ENCODE results near the gene CAMK2D. TPM values are rescaled to one million over a fixed set of nuclear protein-coding genes. Genes with fewer than 3 reads are reported as not detected.
A peak's percentile ranks its signal among the peaks of the same experiment; 100 is the strongest.

CAMK2D gene
- total RNA-seq, 6 experiments from 2014 or later: 83.7 to 102 (median 94.1) TPM

DNA sequence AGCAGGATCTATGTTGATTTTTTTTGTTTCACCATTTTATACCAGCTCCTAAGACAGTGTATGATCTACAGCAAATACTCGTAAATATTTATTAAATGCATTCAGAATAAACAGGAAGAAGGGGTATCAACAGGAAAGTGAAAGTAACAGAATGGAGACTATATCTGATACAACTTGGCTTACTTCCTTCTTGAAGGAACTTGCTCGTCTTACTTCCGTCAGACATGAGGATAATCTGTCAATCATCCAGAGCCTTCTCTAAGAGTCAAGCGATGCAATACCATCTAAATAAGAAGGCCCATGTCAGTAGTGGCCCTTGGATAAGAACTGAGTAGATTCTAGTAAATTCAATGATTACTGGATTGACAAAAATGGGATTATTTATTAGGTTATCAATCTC lies 84.2 kb downstream of the CAMK2D start:
- peaks cover 45% of the 10 kb centered on the region for H3K36me3 Mint-ChIP-seq (ENCODE audit: low read depth)
- no peak overlapping the region for H3K27ac Mint-ChIP-seq
- H3K4me3 Mint-ChIP-seq: no peak overlapping the region
- TF ChIP-seq, protein P1, sequence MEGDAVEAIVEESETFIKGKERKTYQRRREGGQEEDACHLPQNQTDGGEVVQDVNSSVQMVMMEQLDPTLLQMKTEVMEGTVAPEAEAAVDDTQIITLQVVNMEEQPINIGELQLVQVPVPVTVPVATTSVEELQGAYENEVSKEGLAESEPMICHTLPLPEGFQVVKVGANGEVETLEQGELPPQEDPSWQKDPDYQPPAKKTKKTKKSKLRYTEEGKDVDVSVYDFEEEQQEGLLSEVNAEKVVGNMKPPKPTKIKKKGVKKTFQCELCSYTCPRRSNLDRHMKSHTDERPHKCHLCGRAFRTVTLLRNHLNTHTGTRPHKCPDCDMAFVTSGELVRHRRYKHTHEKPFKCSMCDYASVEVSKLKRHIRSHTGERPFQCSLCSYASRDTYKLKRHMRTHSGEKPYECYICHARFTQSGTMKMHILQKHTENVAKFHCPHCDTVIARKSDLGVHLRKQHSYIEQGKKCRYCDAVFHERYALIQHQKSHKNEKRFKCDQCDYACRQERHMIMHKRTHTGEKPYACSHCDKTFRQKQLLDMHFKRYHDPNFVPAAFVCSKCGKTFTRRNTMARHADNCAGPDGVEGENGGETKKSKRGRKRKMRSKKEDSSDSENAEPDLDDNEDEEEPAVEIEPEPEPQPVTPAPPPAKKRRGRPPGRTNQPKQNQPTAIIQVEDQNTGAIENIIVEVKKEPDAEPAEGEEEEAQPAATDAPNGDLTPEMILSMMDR (IDR thresholded peaks at IDR 0.05): no peak
- peaks cover 88% of the 10 kb centered on the region for H3K4me1 Mint-ChIP-seq (ENCODE audit: low read depth)
- no peaks in the 10 kb centered on the region; the same call in 1 of the 2 replicates for H3K27me3 Mint-ChIP-seq (ENCODE audit: insufficient read depth)
- peaks cover 4% of the 10 kb centered on the region for H3K9me3 Mint-ChIP-seq
- no peak for DNase-seq

DNA sequence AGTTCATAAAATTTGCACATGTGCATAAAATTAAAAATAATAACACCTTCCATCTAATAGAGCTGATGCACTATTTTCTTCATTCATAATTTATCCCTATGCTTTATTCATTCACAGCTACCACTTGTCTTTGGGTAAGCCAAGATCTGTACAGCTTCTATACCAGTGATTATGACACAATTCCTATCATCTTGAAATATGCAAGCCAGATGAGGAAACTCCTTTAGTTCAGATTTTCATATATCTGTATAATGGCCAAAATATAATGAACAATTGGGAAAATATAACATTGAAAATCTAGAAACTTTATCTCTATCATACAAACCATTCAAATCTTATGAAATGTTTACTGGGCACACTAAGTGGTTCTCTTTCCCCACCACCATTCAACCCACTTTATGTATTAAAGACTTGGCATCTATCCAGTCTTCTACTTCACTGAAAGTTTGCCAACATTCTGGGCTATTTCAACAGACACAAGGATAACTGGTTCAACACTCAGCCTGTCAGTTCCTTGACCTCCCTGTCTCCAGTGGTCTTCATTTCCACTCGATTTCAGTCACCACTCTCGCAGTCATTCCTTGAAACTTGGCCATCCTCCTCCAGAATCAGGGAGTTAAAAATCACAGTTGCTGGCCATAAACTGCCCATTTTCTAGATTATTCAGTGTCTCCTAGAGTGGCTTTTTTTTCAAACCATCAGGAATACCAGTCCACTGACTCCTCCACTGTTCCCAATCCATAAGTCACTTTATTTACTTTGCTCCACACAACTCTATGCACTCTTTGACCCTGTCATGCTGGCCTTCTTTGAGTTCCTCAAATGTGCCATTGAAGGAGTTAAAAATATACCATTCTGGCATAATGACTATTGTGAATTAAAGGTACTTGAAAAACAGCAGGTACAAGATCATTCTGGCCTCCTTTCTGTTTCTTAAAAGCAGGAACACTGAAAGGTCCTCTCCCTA lies 85.5 kb downstream of the CAMK2D start:
- Mint-ChIP-seq H3K27me3 (ENCODE audit: insufficient read depth) (no peaks in the 10 kb centered on the region; the same call in 1 of the 2 replicates), H3K4me1 (ENCODE audit: low read depth) (peaks cover 75% of the 10 kb centered on the region), H3K27ac (peak overlapping the region; percentile 62), H3K4me3 (no peak overlapping the region), H3K36me3 (ENCODE audit: low read depth) (peaks cover 35% of the 10 kb centered on the region), H3K9me3 (no peaks in the 10 kb centered on the region; the same call in 1 of the 2 replicates)
- DNase-seq: no peak
- TF ChIP-seq, protein P1 (IDR thresholded peaks at IDR 0.05): no peak

DNA sequence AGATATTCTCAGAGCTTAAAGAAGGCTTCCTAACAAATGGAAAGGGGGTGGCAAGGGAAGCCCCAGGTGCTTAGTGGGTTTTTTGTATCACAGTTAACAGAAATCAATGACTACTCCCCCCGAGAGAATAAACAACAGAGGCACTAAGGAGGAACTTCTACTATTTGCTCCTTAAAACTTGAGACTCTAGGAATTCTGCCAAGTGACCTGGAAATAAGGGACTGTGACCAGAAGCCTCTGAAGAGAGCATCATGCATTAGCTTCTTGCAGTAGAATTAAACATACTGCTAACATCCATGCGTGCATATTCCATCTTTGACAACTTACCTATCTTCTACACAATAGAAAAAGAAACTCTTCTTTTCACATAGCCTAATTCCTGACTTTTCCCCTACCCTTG lies 86.8 kb downstream of the CAMK2D start:
- TF ChIP-seq, protein P1 (IDR thresholded peaks at IDR 0.05): no peak

DNA sequence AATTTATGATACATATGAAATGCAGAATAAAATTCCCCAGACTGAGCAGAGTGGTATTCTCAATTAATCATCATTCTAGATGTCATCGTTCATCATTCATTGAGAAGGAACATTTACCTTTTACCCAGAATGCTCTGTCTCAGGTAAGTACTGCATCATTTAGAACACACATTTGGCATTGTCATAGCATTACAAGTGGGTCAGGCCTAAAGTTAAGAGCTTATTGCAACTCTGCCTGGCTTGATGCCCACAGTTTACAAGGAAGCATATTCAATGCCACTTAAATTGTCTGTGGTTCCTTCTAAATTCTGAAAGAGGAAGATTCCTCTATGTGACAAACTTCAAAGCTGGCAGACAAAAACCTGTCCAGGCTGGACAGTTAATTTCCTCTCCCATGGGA lies 87.3 kb downstream of the CAMK2D start:
- TF ChIP-seq, protein P1 (IDR thresholded peaks at IDR 0.05): no peak
- Mint-ChIP-seq H3K9me3 (no peaks in the 10 kb centered on the region), H3K36me3 (ENCODE audit: low read depth) (peaks cover 27% of the 10 kb centered on the region), H3K27me3 (ENCODE audit: insufficient read depth) (no peaks in the 10 kb centered on the region; the same call in 1 of the 2 replicates), H3K27ac (no peak overlapping the region), H3K4me3 (no peak overlapping the region), H3K4me1 (ENCODE audit: low read depth) (peaks cover 65% of the 10 kb centered on the region)
- DNase-seq: no peak

More for the DNA sequence above, 86.8 kb downstream of the CAMK2D start:
- no peaks in the 10 kb centered on the region; the same call in 1 of the 2 replicates for H3K27me3 Mint-ChIP-seq (ENCODE audit: insufficient read depth)
- no peak for DNase-seq
- H3K27ac Mint-ChIP-seq: no peak overlapping the region
- peaks cover 26% of the 10 kb centered on the region for H3K36me3 Mint-ChIP-seq (ENCODE audit: low read depth)
- peaks cover 68% of the 10 kb centered on the region for H3K4me1 Mint-ChIP-seq (ENCODE audit: low read depth)
- no peaks in the 10 kb centered on the region for H3K9me3 Mint-ChIP-seq
- no peak overlapping the region for H3K4me3 Mint-ChIP-seq

DNA sequence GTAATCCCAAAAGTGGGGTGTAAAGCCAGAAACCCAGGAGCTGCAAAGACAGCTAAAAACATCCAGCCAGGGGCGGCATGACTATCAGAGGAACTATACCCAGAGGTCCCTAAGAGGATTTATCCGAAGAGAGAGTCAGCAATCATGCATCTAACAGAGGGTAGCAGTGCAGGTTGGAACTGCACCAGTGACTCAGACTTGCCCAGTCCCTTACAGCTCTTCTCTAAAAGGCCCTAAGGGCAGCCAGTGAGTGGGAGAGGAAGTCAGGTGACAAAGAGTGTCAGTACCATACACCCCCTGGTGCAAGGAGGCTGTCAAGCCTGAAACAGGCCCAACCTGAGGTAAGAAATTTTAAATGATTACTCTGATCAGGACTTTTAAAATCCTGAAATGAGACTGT lies 88.1 kb downstream of the CAMK2D start:
- Mint-ChIP-seq H3K36me3 (ENCODE audit: low read depth) (peaks cover 26% of the 10 kb centered on the region), H3K4me3 (no peak overlapping the region), H3K4me1 (ENCODE audit: low read depth) (peaks cover 57% of the 10 kb centered on the region), H3K27ac (peak overlapping the region; percentile 62), H3K9me3 (no peaks in the 10 kb centered on the region), H3K27me3 (ENCODE audit: insufficient read depth) (no peaks in the 10 kb centered on the region; the same call in 1 of the 2 replicates)
- DNase-seq: peak; percentile 54
- TF ChIP-seq, protein P1 (IDR thresholded peaks at IDR 0.05): 0 out of 2 replicates have a peak, but pooled peaks have one; percentile 8
